NOMO-1 treated with dmso at 0.1 percent for 144 hours (cell line): ENCODE measurements around the gene NPR1.
"Not testable (repeated sequence)": the region's sequence is repeated elsewhere in the genome, so short reads cannot be mapped to it uniquely, and the experiment has no call there.

ENCODE experiments used
- DNase-seq: peaks from one replicate; lab custom pipeline; 2025; ENCODE audit not compliant: unreplicated experiment; lab: John Stamatoyannopoulos, UW

NPR1 gene

DNA sequence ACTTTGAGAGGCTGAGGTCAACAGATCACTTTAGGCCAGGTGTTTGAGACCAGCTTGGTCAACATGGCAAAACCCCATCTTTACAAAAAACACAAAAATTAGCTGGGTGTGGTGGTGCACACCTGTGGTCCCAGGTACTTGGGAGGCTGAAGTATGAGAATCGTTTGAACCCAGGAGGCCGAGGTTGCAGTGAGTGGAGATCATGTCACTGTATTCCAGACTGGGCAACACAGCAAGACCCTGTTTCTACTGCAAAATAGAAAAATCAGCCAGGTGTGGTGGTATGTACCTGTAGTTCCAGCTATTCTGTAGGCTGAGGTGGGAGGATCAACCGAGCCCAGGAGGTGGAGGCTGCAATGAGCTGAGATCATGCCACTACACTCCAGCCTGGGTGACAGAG is 45.2 kb downstream of the NPR1 start:
- DNase-seq = no peak

- DNase-seq = not testable (repeated sequence)
Observed at GRCh38 chr1:153724634-153725033, 46.1 kb downstream of the NPR1 start.

DNA sequence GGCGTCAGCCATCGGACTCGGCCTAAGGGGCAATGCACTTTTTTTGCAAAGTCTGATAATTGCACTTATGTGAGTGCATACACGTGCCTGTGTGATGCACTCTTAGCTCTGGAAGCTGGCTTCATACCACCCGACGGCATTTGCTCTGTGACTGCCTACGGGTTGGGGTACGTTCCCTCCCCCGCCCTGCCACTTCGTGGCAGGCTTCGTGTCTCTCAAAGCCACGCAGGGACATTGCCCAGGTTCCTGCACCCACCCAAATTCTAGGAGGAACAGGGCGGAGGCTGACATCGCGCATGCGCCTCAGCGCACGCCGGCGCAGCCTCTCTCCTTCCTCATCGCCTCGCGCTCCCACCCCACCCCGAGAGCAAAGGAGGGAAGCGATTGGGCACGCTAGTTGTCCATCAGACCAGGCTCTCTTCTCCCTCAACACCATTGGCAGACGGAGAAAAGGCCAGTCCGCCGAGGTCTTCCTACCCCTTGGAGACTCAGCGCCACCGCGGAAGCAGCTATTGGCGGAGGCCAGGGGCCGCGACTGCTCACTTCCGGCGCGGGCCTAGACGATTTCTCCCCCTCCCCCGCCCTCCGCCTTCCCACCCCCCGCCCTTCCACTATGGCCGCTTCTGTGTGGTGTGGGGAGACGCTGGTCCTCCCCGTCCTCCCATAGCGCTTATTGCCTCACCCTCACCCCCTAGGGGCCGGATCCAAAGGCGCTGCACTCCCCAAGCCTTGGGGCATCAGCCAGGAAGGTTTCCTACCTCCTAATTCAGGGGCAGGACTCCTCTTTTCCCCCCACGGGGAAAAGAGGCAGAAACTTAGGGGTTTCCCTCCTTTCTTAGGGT is 49.2 kb downstream of the NPR1 start, which contains the start of gene INTS3:
INTS3 (plus strand) TSS at position 588 of the 842 bp plus-strand sequence. CDS start 585 bp downstream, outside the sequence.
- peak; percentile 99 for DNase-seq

GRCh38 chr1:153728305-153729066 is 50.0 kb downstream of the NPR1 start:
- no peak for DNase-seq

DNA sequence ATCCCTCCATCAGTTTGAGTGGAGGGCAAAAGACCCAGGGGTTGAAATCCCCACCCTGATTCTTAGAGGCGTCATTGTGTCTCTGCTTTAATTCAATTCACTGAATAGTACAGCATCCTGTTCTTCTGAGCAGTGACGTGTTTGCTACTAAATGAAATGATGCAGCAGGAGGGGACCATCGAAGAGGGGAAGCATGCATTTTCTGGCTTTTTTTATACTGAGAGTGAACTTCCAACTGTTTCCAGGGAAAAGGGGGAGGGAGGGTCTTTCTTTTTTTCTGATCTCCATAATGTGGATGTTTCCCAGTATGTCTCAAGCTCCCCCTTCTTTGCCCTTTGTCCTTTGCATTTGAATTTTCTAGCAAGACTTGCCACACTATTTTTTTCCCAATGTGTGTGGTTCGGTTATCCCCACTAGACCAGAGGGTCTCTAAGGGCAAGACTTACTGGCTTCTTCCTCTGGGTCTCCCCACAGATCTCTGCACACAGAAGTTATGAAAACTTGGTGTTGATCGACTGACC is 52.0 kb downstream of the NPR1 start:
- no peak for DNase-seq

DNA sequence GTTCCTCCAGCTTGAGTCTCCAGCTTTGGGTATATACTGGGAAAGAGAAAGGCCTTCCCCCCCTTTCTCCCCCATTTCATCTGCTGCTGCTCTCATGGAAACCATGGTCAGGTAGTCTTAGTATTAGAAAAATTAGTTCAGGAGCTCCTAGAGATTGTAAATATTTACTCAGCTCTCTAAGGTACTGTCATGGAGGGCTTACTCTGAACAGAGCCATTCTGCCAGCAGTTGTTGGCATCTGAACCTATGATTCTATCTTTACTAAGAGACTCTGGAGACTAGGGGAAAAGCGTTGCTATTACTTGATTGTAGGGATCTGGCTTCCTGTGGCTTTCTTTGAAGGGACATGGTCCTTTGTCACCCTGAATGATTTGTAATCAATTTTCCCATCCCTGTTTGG is 55.5 kb downstream of the NPR1 start:
- no peak for DNase-seq

DNA sequence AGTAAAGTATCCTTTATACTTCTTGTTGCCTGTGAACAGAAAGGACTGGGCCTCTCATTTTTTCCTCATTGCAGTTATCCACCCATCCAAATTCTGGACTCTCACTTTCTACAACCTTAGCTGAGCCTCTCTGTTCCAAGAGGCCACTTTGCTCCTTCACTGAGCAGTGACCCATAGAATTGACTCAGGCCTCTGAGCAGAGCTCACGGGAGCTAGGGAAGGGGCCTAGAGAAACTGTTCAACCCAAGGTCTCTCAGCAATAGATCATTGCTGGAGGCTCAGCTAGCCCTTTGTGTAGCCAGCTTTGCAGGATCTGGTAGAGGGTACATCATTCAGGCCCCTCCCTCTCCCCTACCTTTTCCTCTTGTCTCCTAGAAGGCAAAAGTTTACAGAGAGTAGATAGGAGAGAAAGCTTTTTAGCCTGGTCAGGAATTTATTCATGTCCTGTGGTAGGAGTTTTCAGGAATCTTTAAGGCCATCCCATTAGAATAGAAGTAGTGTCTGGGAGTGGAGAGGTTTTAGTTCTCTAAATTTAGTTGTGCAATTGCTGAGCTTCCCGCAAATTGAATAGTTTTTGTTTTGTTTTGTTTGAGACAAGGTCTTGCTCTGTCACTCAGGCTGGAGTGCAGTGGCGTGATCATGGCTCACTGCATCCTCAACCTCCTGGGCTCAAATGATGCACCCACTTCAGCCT is 56.1 kb downstream of the NPR1 start:
- peak; percentile 51 for DNase-seq

DNA sequence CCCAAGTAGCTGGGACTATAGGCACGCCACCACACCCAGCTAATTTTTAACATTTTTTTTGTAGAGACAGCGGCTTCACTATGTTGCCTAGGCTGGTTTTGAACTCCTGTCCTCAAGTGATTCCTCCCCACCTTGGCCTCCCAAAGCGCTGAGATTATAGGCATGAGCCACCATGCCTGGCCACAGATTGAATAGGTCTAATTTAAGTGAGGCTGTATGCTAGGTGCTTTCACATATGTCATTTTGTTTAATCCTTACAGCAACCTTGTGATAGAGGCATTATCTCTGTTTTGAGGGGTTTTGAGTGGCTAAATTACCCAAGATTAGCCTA is 56.6 kb downstream of the NPR1 start:
- DNase-seq = no peak

DNA sequence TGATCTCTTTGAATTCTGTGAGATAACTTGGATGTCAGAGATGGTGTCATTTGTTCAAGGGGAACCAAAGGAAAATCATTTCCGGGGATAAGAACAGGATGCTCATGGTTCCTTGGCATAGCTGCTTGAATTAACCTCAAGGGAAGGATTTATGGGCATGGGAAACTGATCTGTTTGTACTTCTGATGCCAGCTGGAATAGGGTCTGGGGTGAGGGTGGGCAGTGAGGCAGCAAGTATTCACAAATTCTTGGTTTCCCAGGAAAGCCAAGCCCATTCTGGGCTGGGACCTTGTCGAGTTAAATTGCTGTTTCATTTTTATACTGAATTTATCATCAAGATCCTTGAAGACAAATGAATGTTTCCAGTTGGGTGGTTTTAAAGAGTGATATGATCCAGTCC is 63.5 kb downstream of the NPR1 start:
- no peak for DNase-seq

GRCh38 chr1:153742411-153743142 is 64.1 kb downstream of the NPR1 start:
- peak; percentile 11 for DNase-seq
